ENCODE measurements around the gene ZNF385C.

- TF ChIP-seq, protein P1, sequence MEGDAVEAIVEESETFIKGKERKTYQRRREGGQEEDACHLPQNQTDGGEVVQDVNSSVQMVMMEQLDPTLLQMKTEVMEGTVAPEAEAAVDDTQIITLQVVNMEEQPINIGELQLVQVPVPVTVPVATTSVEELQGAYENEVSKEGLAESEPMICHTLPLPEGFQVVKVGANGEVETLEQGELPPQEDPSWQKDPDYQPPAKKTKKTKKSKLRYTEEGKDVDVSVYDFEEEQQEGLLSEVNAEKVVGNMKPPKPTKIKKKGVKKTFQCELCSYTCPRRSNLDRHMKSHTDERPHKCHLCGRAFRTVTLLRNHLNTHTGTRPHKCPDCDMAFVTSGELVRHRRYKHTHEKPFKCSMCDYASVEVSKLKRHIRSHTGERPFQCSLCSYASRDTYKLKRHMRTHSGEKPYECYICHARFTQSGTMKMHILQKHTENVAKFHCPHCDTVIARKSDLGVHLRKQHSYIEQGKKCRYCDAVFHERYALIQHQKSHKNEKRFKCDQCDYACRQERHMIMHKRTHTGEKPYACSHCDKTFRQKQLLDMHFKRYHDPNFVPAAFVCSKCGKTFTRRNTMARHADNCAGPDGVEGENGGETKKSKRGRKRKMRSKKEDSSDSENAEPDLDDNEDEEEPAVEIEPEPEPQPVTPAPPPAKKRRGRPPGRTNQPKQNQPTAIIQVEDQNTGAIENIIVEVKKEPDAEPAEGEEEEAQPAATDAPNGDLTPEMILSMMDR (conservative IDR thresholded peaks at IDR 0.05) = no peak
- no peak for TF ChIP-seq ZFX (IDR thresholded peaks at IDR 0.05)
Measured at GRCh38 chr17:42000413-42001133, 97.7 kb downstream of the ZNF385C start.
